IMR-90 (cell line): ENCODE data around the gene TPST1. TPM values are rescaled to one million over a fixed set of nuclear protein-coding genes. Genes with fewer than 3 reads are reported as not detected.
"Not testable (repeated sequence)": the region's sequence is repeated elsewhere in the genome, so short reads cannot be mapped to it uniquely, and the experiment has no call there.

ENCODE experiments used
- ATAC-seq: fragments of 200-7000 bp; cut with Tn5 transposase; 2 replicates; pipeline ENCODE4 v1.9.1; 2020; ENCODE audit warnings: low read depth, mild to moderate bottlenecking, moderate library complexity
- BruUV-seq: library from RNA; stranded (reverse); fragments of 400-500 nt; replicated peaks from 2 replicates; lab custom pipeline; 2021; lab: Mats Ljungman, UMichigan
- CTCF ChIA-PET: fragments of 300-600 bp; formaldehyde crosslinking; extraction: SDS; loops from one replicate; lab custom pipeline; 2021; ENCODE audit warnings: antibody characterized with exemption; lab: Yijun Ruan, JAX
- POLR2A ChIA-PET: fragments of 300-600 bp; sonication (Branson Sonifier 250); formaldehyde crosslinking; loops from one replicate; lab custom pipeline; 2022; ENCODE audit warnings: antibody characterized with exemption; ENCODE audit not compliant: unreplicated experiment; lab: Charles Lee
- DNase-seq: peaks from one replicate; pipeline ENCODE4 v3.0.0; 2013
- H2AFZ ChIP-seq: replicated peaks from 2 replicates; pipeline ENCODE3; 2013; ENCODE audit warnings: low read length, mild to moderate bottlenecking; ENCODE audit not compliant: poor library complexity
- H2AK5ac ChIP-seq: 2 replicates; pipeline ENCODE4 v1.6.1; 2013; ENCODE audit warnings: low read depth, low read length, inconsistent platforms
- H2AK9ac ChIP-seq: replicated peaks from 2 replicates; pipeline ENCODE3; 2013; ENCODE audit warnings: mild to moderate bottlenecking, low read depth, low read length, moderate library complexity; ENCODE audit not compliant: poor library complexity
- H2BK120ac ChIP-seq: 2 replicates; pipeline ENCODE4 v1.6.1; 2013; ENCODE audit warnings: low read depth, low read length, inconsistent platforms
- H2BK15ac ChIP-seq: 3 replicates; pipeline ENCODE4 v1.6.1; 2013; ENCODE audit warnings: low read depth, low read length, inconsistent platforms
- H2BK20ac ChIP-seq: 2 replicates; pipeline ENCODE4 v1.6.1; 2013; ENCODE audit warnings: low read depth, mild to moderate bottlenecking, inconsistent platforms, low read length, moderate library complexity
- H2BK5ac ChIP-seq: 2 replicates; pipeline ENCODE4 v1.6.1; 2013; ENCODE audit warnings: mild to moderate bottlenecking, low read depth, low read length, inconsistent platforms; ENCODE audit not compliant: poor library complexity, severe bottlenecking
- H3K14ac ChIP-seq: replicated peaks from 2 replicates; pipeline ENCODE4 v1.6.1; 2013; ENCODE audit warnings: low read depth, low read length, inconsistent platforms
- H3K18ac ChIP-seq: 2 replicates; pipeline ENCODE4 v1.6.1; 2013; ENCODE audit warnings: low read depth, low read length, control low read depth
- H3K23ac ChIP-seq: 2 replicates; pipeline ENCODE4 v1.6.1; 2013; ENCODE audit warnings: low read depth, low read length, inconsistent platforms
- H3K27ac ChIP-seq: 2 replicates; pipeline ENCODE4 v1.5.1; 2013; ENCODE audit warnings: mild to moderate bottlenecking, control low read depth, low read length; ENCODE audit not compliant: insufficient read depth
- H3K27me3 ChIP-seq: 2 replicates; pipeline ENCODE4 v1.6.1; 2013; ENCODE audit warnings: low read length; ENCODE audit not compliant: control insufficient read depth, insufficient read depth
- H3K36me3 ChIP-seq: 2 replicates; pipeline ENCODE4 v1.6.1; 2013; ENCODE audit warnings: low read length, mixed read lengths; ENCODE audit not compliant: control insufficient read depth, insufficient read depth
- H3K4ac ChIP-seq: 2 replicates; pipeline ENCODE4 v1.6.1; 2013; ENCODE audit warnings: low read depth, low read length, inconsistent platforms
- H3K4me1 ChIP-seq: 2 replicates; pipeline ENCODE4 v1.6.1; 2013; ENCODE audit warnings: low read length, mixed read lengths; ENCODE audit not compliant: control insufficient read depth, insufficient read depth
- H3K4me2 ChIP-seq: 2 replicates; pipeline ENCODE4 v1.6.1; 2013; ENCODE audit warnings: low read depth, mild to moderate bottlenecking, control low read depth, low read length, moderate library complexity
- H3K4me3 ChIP-seq: 2 replicates; pipeline ENCODE4 v1.5.1; 2013; ENCODE audit warnings: low read depth, mild to moderate bottlenecking, control low read depth, low read length, moderate library complexity; ENCODE audit not compliant: insufficient read depth
- H3K56ac ChIP-seq: 2 replicates; pipeline ENCODE4 v1.6.1; 2013; ENCODE audit warnings: low read length, inconsistent platforms; ENCODE audit not compliant: insufficient read depth; ENCODE audit errors: extremely low read depth
- H3K79me1 ChIP-seq, 2 experiments: 2 replicates each; pipeline ENCODE4 v1.6.1; 2013; ENCODE audit warnings: low read length in 2 of 2, inconsistent platforms in 1 of 2, low read depth in 1 of 2
- H3K9ac ChIP-seq: 2 replicates; pipeline ENCODE4 v1.6.1; 2013; ENCODE audit warnings: low read depth, low read length, control low read depth
- H3K9me1 ChIP-seq: 2 replicates; pipeline ENCODE4 v1.6.1; 2013; ENCODE audit warnings: low read length, inconsistent platforms; ENCODE audit not compliant: insufficient read depth
- H3K9me3 ChIP-seq: 2 replicates; pipeline ENCODE4 v1.6.1; 2013; ENCODE audit warnings: low read length; ENCODE audit not compliant: control insufficient read depth, insufficient read depth
- H4K20me1 ChIP-seq: 2 replicates; pipeline ENCODE4 v1.6.1; 2013; ENCODE audit warnings: low read length, inconsistent platforms; ENCODE audit not compliant: insufficient read depth
- H4K5ac ChIP-seq: 2 replicates; pipeline ENCODE4 v1.6.1; 2013; ENCODE audit warnings: mild to moderate bottlenecking, low read depth, low read length, control low read depth
- H4K8ac ChIP-seq, 2 experiments: 2 replicates each; pipeline ENCODE4 v1.6.1; 2013; ENCODE audit warnings: low read depth in 2 of 2, low read length in 2 of 2, control low read depth in 1 of 2, inconsistent platforms in 1 of 2
- H4K91ac ChIP-seq: 2 replicates; pipeline ENCODE4 v1.6.1; 2013; ENCODE audit warnings: low read depth, low read length, inconsistent platforms; ENCODE audit not compliant: insufficient read depth
- CHD1 ChIP-seq: IDR thresholded peaks from 2 replicates; pipeline ENCODE4 v1.6.1; 2012; ENCODE audit warnings: low read depth, low read length, improper control_type of control experiment
- NFE2L2 ChIP-seq: fragments of 150-350 bp; IDR thresholded peaks from 2 replicates; pipeline ENCODE4 v1.6.1; 2016; ENCODE audit warnings: low read depth, mild to moderate bottlenecking, low read length
- WGBS, 2 experiments: methylation state at CpG; one replicate each; pipeline versions ENCODE4 v1.1.5 to v1.1.7; 2013; ENCODE audit warnings: missing lambda C conversion rate in 2 of 2; ENCODE audit not compliant: insufficient read length in 1 of 2; ENCODE audit errors: extremely low coverage in 2 of 2; 5-methylcytosine and 5-hydroxymethylcytosine counted together
- dilution Hi-C: fragments of 300-500 bp; cut with HindIII; formaldehyde crosslinking; loops from one replicate; pipeline ENCODE4 v1.14.3; 2018; ENCODE audit warnings: low sequenced_read_pairs; ENCODE audit not compliant: unreplicated experiment
- in situ Hi-C: fragments of 300-500 bp; cut with MboI; formaldehyde crosslinking; loops from 3 replicates; pipeline ENCODE4 v1.14.3; 2019; ENCODE audit warnings: low sequenced_read_pairs, inconsistent platforms, mixed read lengths
- intact Hi-C: fragments of 100-400 bp; cut with micrococcal nuclease; formaldehyde crosslinking; loops from 2 replicates; pipeline ENCODE4 v1.10.0; 2022
- polyA plus RNA-seq, 3 experiments: library from polyadenylated mRNA; depleted of rRNA; stranded (reverse); fragments of >200 nt; gene quantifications; 2 replicates each; pipeline ENCODE4 v1.2.3, GENCODE V29; 2012; ENCODE audit warnings: low replicate concordance in 1 of 3
- total RNA-seq: library from RNA; depleted of rRNA; stranded (reverse); fragments of >200 nt; gene quantifications from 2 replicates; pipeline ENCODE4 v1.2.3, GENCODE V29; 2012

Gene TPST1
- total and polyA plus RNA-seq, 2 of the 4 experiments (the other 2 are of a cell fraction): 37.7 to 58.6 TPM

DNA sequence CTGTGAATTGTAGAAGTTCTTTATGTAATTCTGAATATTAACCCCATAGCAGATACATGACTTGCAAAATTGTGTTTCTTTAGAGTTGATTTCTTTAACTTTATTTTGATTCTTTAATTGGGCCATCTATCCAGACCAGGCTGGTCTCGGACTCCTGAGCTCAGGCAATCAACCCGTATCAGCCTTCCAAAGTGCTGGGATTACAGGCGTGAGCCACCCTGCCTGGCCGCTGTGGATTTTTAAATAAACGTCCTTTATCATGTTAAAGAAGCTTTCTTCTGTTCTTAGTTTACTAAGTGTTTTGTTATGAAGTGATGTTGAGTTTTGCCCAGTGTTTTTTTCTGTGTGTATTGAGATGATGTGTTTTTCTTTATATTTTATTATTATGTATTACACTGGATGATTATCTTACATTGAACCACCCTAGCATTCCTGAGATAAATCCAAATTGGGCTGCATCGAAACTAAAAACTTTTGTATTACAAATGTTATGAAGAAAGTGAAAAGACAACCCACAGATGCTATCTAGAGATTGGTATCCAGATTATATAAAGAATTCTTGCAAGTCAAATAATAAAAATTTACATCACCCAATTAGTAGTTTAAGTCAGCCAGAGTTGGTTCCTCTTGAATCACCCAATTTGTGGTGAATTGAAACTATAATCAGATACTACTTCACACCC is 118.1 kb downstream of the TPST1 start:
- in situ Hi-C loops (no loop called here), dilution Hi-C loops (no loop called here), intact Hi-C loops (no loop called here)
- Histone ChIP-seq H3K79me1 (peaks cover 10 to 20% of the 10 kb centered on the region in 2 experiments; a peak in 2 of 4 replicates), H3K9me1 (no peaks in the 10 kb centered on the region), H3K27ac (no peak overlapping the region), H2BK5ac (no peak overlapping the region), H4K8ac (no peak overlapping the region), H3K4me2 (no peak overlapping the region), H3K56ac (no peak overlapping the region), H4K5ac (no peak overlapping the region), H2BK15ac (no peak overlapping the region), H3K9ac (no peak overlapping the region), H2AK9ac (no peak overlapping the region), H2AK5ac (no peak overlapping the region; the same call in 1 of the 2 replicates), H4K20me1 (no peaks in the 10 kb centered on the region), H2AFZ (no peak overlapping the region), H3K4me3 (no peak overlapping the region), H3K4ac (no peak overlapping the region), H3K18ac (no peak overlapping the region; the same call in 1 of the 2 replicates), H3K4me1 (peaks cover 10% of the 10 kb centered on the region), H4K91ac (no peak overlapping the region), H2BK20ac (no peak overlapping the region), H3K27me3 (no peaks in the 10 kb centered on the region), H3K36me3 (0 out of 2 replicates have a peak, but pooled peaks cover 1% of the 10 kb centered on the region), H3K9me3 (no peaks in the 10 kb centered on the region), H3K14ac (no peak overlapping the region), H2BK120ac (no peak overlapping the region), H3K23ac (no peak overlapping the region)
- DNase-seq (no peak), ATAC-seq (no peak)
- CTCF ChIA-PET: no interaction called here
- no CpG with 5 or more reads among the region's 6 CpGs for WGBS, 2 experiments
- peak; percentile 49; the same call in 1 of the 2 replicates for TF ChIP-seq NFE2L2
- TF ChIP-seq CHD1: no peak
- BruUV-seq: no TSS peak
- POLR2A ChIA-PET: no interaction called here

DNA sequence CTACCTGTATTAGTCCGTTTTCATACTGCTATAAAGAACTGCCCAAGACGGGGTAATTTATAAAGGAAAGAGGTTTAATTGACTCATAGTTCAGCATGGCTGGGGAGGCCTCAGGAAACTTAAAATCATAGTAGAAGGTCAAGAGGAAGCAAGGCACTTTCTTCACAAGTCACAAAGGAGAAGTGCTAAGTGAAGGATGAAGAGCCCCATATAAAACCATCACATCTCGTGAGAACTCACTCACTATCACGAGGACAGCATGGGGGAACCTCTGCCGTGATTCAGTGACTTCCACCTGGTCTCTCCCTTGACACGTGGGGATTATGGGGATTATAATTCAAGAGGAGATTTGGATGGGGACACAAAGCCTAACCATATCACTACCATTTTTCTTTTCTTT is 119.9 kb downstream of the TPST1 start:
- BruUV-seq, dilution Hi-C loops: not testable (repeated sequence)

More for the DNA sequence above, 119.9 kb downstream of the TPST1 start:
- peak overlapping the region; percentile 70 for H2BK20ac ChIP-seq
- H3K18ac ChIP-seq: peak overlapping the region; percentile 80
- H2AK5ac ChIP-seq: peak overlapping the region; percentile 22; the same call in 1 of the 2 replicates
- CTCF ChIA-PET, H3K27me3 ChIP-seq, DNase-seq, in situ Hi-C loops, POLR2A ChIA-PET, H3K14ac ChIP-seq, H2AFZ ChIP-seq, H3K4ac ChIP-seq, H3K9me1 ChIP-seq, ATAC-seq, H3K56ac ChIP-seq, H3K36me3 ChIP-seq, H3K27ac ChIP-seq, H4K20me1 ChIP-seq, H3K4me2 ChIP-seq, H2AK9ac ChIP-seq, H3K4me3 ChIP-seq, H2BK5ac ChIP-seq, H3K9ac ChIP-seq, H3K23ac ChIP-seq, H4K91ac ChIP-seq, H3K9me3 ChIP-seq: not testable (repeated sequence)
- 0 out of 3 replicates have a peak overlapping the region, but pooled peaks have one; percentile 25 for H2BK15ac ChIP-seq
- peak overlapping the region in 1 of 2 experiments; percentile 26; a peak in 1 of 4 replicates for H4K8ac ChIP-seq
- whole genome bisulfite sequencing, 2 experiments: no CpG with 5 or more reads among the region's 6 CpGs
- H3K79me1 ChIP-seq: peaks cover 13 to 28% of the 10 kb centered on the region in 2 experiments; a peak in 3 of 4 replicates
- H2BK120ac ChIP-seq: peak overlapping the region; percentile 69; the same call in 1 of the 2 replicates
- intact Hi-C loops: loop anchor here (5.0 kb wide), 1 partner anchor 173 kb away; no protein-coding TSS in a partner anchor
- peak overlapping the region; percentile 93 for H4K5ac ChIP-seq
- H3K4me1 ChIP-seq: peaks cover 12% of the 10 kb centered on the region
